ENCODE data around the gene KCNE2. TPM values are rescaled to one million over a fixed set of nuclear protein-coding genes. Genes with fewer than 3 reads are reported as not detected.

The KCNE2 gene, protein sequence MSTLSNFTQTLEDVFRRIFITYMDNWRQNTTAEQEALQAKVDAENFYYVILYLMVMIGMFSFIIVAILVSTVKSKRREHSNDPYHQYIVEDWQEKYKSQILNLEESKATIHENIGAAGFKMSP
- total RNA-seq (2021; fragmentation: NEBNext Ultra II Directional; extraction: Animal tissue kit (Norgen Biotek cat#: 25700)) = 0.31 and 0.37 TPM in 2 replicates
- 0.09 and 0.14 TPM in 2 replicates for polyA plus RNA-seq (2011; rRNA removed)
- polyA plus RNA-seq (2011; cell fraction: cytosol; rRNA removed) = not detected
- polyA plus RNA-seq (2011; cell fraction: nucleus; rRNA removed) = 0.47 TPM
- 0.24 to 1.5 TPM (median 0.73 TPM) in 4 replicates for polyA plus RNA-seq (2012, experiment 1 of 2)
- polyA plus RNA-seq (2012, experiment 2 of 2) = 0.68 TPM
- polyA plus RNA-seq (2013, experiment 1 of 2) = 0.12 TPM
- polyA plus RNA-seq (2013, experiment 2 of 2) = 0.26 TPM
- not detected in 2 replicates for polyA minus RNA-seq (2011; rRNA and poly(A)+ RNA removed)
- not detected for polyA minus RNA-seq (2011; cell fraction: cytosol; rRNA and poly(A)+ RNA removed)
- not detected for polyA minus RNA-seq (2011; cell fraction: nucleus; rRNA and poly(A)+ RNA removed)
- long read RNA-seq, experiment 1, partial matches to known transcripts = 0 of 1 reads
- long read RNA-seq, experiment 1, other reads (novel, unspliced or antisense) = 1 of 1 reads
- long read RNA-seq, experiment 2 = 0 reads

GRCh38 chr21:34363733-34364132, at the start of gene KCNE2:
KCNE2 (plus strand) TSS chr21:34364006; CDS start chr21:34370479, 6,473 bp downstream.
- no peak within 1 kb of the TSS for H2AK5ac ChIP-seq (ENCODE audit: low read depth, low read length)
- H3K56ac ChIP-seq (replicated peaks; ENCODE audit: insufficient read length, low read depth, low read length) = no peak within 1 kb of the TSS
- POLR2A ChIA-PET (ENCODE audit: partially characterized antibody) = no interaction called here
- H4K8ac ChIP-seq (ENCODE audit: extremely low read depth, insufficient read depth, low read length) = no peak within 1 kb of the TSS
- H3K79me1 ChIP-seq (ENCODE audit: low read depth, low read length) = no peaks in the 10 kb centered on the region
- no peak within 1 kb of the TSS for H3K23ac ChIP-seq (ENCODE audit: insufficient read length)
- TF ChIP-seq JUN (IDR thresholded peaks at IDR 0.05; ENCODE audit: low read depth, low read length) = no peak
- TF ChIP-seq PHF8 (conservative IDR thresholded peaks at IDR 0.05; ENCODE audit: low read depth, low read length) = no peak
- TF ChIP-seq SUZ12 (IDR thresholded peaks at IDR 0.05; ENCODE audit: low read length) = no peak
- no peak for TF ChIP-seq CBX8 (IDR thresholded peaks at IDR 0.05; ENCODE audit: borderline replicate concordance, low read depth, low read length)
- TF ChIP-seq CREB1 (IDR thresholded peaks at IDR 0.05) = no peak
- no peak for TF ChIP-seq SP2 (IDR thresholded peaks at IDR 0.05; ENCODE audit: low read length)
- no peak within 1 kb of the TSS for H3K4ac ChIP-seq (replicated peaks; ENCODE audit: insufficient read length, low read depth, low read length)
- no peaks in the 10 kb centered on the region for H3K36me3 ChIP-seq (ENCODE audit: control insufficient read depth in 2 of 4, insufficient read depth in 4 of 4, low read length in 3 of 4)
- H3K14ac ChIP-seq (ENCODE audit: insufficient read length) = no peak within 1 kb of the TSS
- H2BK15ac ChIP-seq (ENCODE audit: low read length) = no peak within 1 kb of the TSS
- H3K9me3 ChIP-seq (ENCODE audit: insufficient read depth in 2 of 2, low read depth in 1 of 2, low read length in 1 of 2) = no peaks in the 10 kb centered on the region
- H3K23me2 ChIP-seq (ENCODE audit: low read depth, low read length) = no peaks in the 10 kb centered on the region
- H3K27me3 ChIP-seq (replicated peaks in 1 of 4; ENCODE audit: control insufficient read depth in 3 of 4, extremely low read depth in 1 of 4, insufficient read depth in 3 of 4, low read length in 3 of 4) = no peaks in the 10 kb centered on the region
- H2BK12ac ChIP-seq (ENCODE audit: low read depth, low read length) = no peak within 1 kb of the TSS
- H3K4me3 ChIP-seq (ENCODE audit: extremely low read depth in 1 of 4, insufficient read depth in 2 of 4, low read depth in 3 of 4, low read length in 4 of 4) = no peak within 1 kb of the TSS
- no peak within 1 kb of the TSS for H3K27ac ChIP-seq (ENCODE audit: low read depth, low read length)
- 90% methylated on average over 3 of the region's 3 CpGs; no CpG with 5 or more reads in 1 of the 2 experiments for WGBS, 2 experiments (ENCODE audit: extremely low coverage in 1 of 2, insufficient coverage in 1 of 2, insufficient read length in 1 of 2, insufficient replicate concordance in 2 of 2, low coverage in 1 of 2, low lambda C conversion rate in 2 of 2, missing lambda C conversion rate in 1 of 2)
- no peak within 1 kb of the TSS for H4K5ac ChIP-seq (ENCODE audit: insufficient read length, low read depth, low read length)
- H2BK120ac ChIP-seq (replicated peaks; ENCODE audit: low read depth, low read length) = no peak within 1 kb of the TSS
- H3K9ac ChIP-seq (replicated peaks in 1 of 4; ENCODE audit: extremely low read depth in 1 of 4, low read depth in 3 of 4, low read length in 3 of 4) = no peak within 1 kb of the TSS
- H4K20me1 ChIP-seq (replicated peaks in 1 of 2; ENCODE audit: control insufficient read depth in 1 of 2, insufficient read depth in 2 of 2, low read length in 2 of 2) = no peaks in the 10 kb centered on the region
- FAIRE-seq (no peak), DNase-seq (ENCODE audit: low read depth in 1 of 2, low spot score in 2 of 2) (peak in 1 of 2 experiments; percentile 26)
- no peak within 1 kb of the TSS for H3K18ac ChIP-seq (ENCODE audit: extremely low read depth, low read length)
- H2BK20ac ChIP-seq (ENCODE audit: low read length) = no peak within 1 kb of the TSS
- no peak within 1 kb of the TSS for H2AFZ ChIP-seq (ENCODE audit: low read length)
- H3K4me2 ChIP-seq (ENCODE audit: insufficient read depth in 1 of 2, low read depth in 2 of 2, low read length in 2 of 2) = no peak within 1 kb of the TSS
- no peak within 1 kb of the TSS for H4K91ac ChIP-seq (replicated peaks; ENCODE audit: insufficient read length, low read length)
- H3K79me2 ChIP-seq (ENCODE audit: control insufficient read depth in 1 of 2, insufficient read depth in 2 of 2, low read length in 2 of 2) = no peaks in the 10 kb centered on the region
- peaks cover 0 to 3% (median 0%) of the 10 kb centered on the region in 4 experiments; a peak in 2 of 7 replicates for H3K4me1 ChIP-seq (replicated peaks in 1 of 4; ENCODE audit: control insufficient read depth in 3 of 4, insufficient read depth in 4 of 4, low read length in 3 of 4)
- no peak within 1 kb of the TSS for H2BK5ac ChIP-seq (ENCODE audit: low read depth, low read length)
- CTCF ChIA-PET (ENCODE audit: partially characterized antibody) = interaction anchor here (1.9 kb wide), 1 partner anchor 219 kb away, joined by 6 read pairs; no protein-coding TSS in a partner anchor

Measured in H1 (cell line).